Testis (tissue), 2 donors: ENCODE results near the gene THY1.

Experiments used
- POLR2A ChIP-seq: fragments of 450-650 bp; IDR thresholded peaks from one replicate; pipeline ENCODE4 v1.6.1; 2017; ENCODE audit warnings: antibody characterized with exemption, mild to moderate bottlenecking, moderate library complexity
- TF ChIP-seq, protein P1 (sequence below), 3 experiments: fragments of 450-650 bp in 2 of 3; fragments of 200-600 bp in 1 of 3; sonication (generic) in 1 of 3; IDR thresholded peaks; one replicate each; pipeline ENCODE4 v1.5.1; 2016 to 2019; ENCODE audit warnings: antibody characterized with exemption in 3 of 3, mild to moderate bottlenecking in 2 of 3, moderate library complexity in 1 of 3

DNA sequence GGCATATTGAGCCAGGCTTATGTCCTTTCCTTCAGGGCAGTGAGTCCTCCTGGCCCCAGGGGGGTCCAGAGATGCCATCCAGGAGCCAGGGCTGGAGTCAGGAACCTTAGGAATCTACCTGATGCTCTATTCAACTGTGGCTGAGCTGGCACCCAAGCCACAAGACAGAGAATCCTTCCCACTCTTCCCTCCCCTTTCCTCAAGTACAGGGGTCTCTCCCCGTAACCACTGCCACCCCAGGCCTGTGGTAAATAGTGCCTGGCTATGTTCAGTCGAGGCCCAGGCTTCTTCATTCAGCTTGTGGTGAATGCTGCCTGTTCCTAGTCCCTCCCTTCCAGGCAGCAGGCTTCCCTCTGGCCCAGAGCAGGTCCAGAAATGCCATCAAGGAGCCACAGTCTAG is 45.5 kb upstream of the THY1 start:
- TF ChIP-seq, protein P1, sequence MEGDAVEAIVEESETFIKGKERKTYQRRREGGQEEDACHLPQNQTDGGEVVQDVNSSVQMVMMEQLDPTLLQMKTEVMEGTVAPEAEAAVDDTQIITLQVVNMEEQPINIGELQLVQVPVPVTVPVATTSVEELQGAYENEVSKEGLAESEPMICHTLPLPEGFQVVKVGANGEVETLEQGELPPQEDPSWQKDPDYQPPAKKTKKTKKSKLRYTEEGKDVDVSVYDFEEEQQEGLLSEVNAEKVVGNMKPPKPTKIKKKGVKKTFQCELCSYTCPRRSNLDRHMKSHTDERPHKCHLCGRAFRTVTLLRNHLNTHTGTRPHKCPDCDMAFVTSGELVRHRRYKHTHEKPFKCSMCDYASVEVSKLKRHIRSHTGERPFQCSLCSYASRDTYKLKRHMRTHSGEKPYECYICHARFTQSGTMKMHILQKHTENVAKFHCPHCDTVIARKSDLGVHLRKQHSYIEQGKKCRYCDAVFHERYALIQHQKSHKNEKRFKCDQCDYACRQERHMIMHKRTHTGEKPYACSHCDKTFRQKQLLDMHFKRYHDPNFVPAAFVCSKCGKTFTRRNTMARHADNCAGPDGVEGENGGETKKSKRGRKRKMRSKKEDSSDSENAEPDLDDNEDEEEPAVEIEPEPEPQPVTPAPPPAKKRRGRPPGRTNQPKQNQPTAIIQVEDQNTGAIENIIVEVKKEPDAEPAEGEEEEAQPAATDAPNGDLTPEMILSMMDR (IDR thresholded peaks at IDR 0.05): no peak
- no peak for TF ChIP-seq POLR2A
